GM12878 (cell line): ENCODE results near the gene PRKCG.

Experiments used
- CTCF ChIP-seq, 3 experiments: IDR thresholded peaks in 2 of 3; conservative IDR thresholded peaks in 1 of 3; 2 replicates each; pipeline ENCODE4 v1.5.1; 2011; ENCODE audit warnings: low read depth in 3 of 3, low read length in 3 of 3, mild to moderate bottlenecking in 3 of 3, control low read depth in 2 of 3, moderate library complexity in 2 of 3, inconsistent platforms in 1 of 3, mixed read lengths in 1 of 3; ENCODE audit not compliant: control insufficient read depth in 2 of 3, insufficient read depth in 1 of 3; ENCODE audit errors: extremely low read depth in 1 of 3
- ELK1 ChIP-seq: IDR thresholded peaks from 2 replicates; pipeline ENCODE4 v1.6.1; 2012; ENCODE audit warnings: low read depth, low read length, improper control_type of control experiment
- EP300 ChIP-seq, 2 experiments: fragments of 150-350 bp in 1 of 2; IDR thresholded peaks; 2 replicates each; pipeline ENCODE4 v1.6.1; 2011 to 2012; ENCODE audit warnings: low read depth in 2 of 2, low read length in 2 of 2, borderline replicate concordance in 1 of 2, improper control_type of control experiment in 1 of 2, inconsistent platforms in 1 of 2; ENCODE audit not compliant: control insufficient read depth in 1 of 2
- HDAC2 ChIP-seq: fragments of 200-600 bp; sonication (generic); IDR thresholded peaks from 2 replicates; pipeline ENCODE4 v1.6.1; 2017
- NFYB ChIP-seq: IDR thresholded peaks from 2 replicates; pipeline ENCODE4 v1.6.1; 2011; ENCODE audit warnings: low read depth, mild to moderate bottlenecking, low read length, improper control_type of control experiment, moderate library complexity; ENCODE audit not compliant: insufficient read depth
- SREBF2 ChIP-seq: IDR thresholded peaks from 2 replicates; pipeline ENCODE4 v1.6.1; 2012; ENCODE audit warnings: mild to moderate bottlenecking, low read length
- TF ChIP-seq, protein P1 (sequence below): IDR thresholded peaks from 2 replicates; pipeline ENCODE4 v1.6.1; 2012; ENCODE audit warnings: low read length, inconsistent platforms

DNA sequence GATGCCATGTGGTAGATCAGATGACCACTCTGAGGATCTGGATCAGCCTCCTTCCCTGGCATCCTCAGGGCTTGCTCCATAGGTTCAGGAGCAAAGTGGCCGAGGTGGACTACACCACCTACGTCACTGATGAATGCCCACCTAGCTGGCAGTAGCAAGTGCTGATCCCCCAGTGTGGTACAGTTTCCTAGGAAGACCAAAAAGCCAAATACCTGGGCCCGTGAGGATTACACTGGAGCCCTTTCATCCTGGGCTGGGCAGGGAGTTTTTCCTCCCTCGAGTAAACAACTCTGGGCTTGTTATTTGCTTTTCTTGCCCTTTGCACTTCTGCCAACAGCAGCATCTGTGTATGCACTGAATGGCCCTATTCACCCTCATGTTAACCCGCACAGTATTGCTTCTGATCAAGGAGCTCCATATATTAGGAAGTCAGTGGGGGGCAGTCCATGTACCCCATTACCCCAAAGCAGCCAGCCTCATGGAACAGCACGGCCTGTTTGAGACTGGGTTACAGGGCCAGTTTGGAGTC lies 17.6 kb upstream of the PRKCG start:
- TF ChIP-seq EP300 (IDR thresholded peaks at IDR 0.05; ENCODE audit: borderline replicate concordance in 1 of 2, control insufficient read depth in 1 of 2, low read depth in 2 of 2, low read length in 2 of 2) = no peak
- TF ChIP-seq, protein P1, sequence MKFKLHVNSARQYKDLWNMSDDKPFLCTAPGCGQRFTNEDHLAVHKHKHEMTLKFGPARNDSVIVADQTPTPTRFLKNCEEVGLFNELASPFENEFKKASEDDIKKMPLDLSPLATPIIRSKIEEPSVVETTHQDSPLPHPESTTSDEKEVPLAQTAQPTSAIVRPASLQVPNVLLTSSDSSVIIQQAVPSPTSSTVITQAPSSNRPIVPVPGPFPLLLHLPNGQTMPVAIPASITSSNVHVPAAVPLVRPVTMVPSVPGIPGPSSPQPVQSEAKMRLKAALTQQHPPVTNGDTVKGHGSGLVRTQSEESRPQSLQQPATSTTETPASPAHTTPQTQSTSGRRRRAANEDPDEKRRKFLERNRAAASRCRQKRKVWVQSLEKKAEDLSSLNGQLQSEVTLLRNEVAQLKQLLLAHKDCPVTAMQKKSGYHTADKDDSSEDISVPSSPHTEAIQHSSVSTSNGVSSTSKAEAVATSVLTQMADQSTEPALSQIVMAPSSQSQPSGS = no peak
- TF ChIP-seq ELK1 = no peak
- no peak for TF ChIP-seq CTCF (IDR thresholded peaks at IDR 0.05 in 2 of 3, conservative IDR thresholded peaks at IDR 0.05 in 1 of 3; ENCODE audit: control insufficient read depth in 2 of 3, extremely low read depth in 1 of 3, insufficient read depth in 1 of 3, low read depth in 3 of 3, low read length in 3 of 3)
- TF ChIP-seq HDAC2 = no peak
- TF ChIP-seq NFYB = no peak
- TF ChIP-seq SREBF2 = no peak
